COLO829 (cell line): Measurements from ENCODE around the gene SRRM4.

Experiments
- DNase-seq: peaks from one replicate; pipeline ENCODE4 v3.0.0; 2012; ENCODE audit warnings: low spot score

SRRM4 gene

GRCh38 chr12:119204131-119204530, 222.8 kb downstream of the SRRM4 start:
- no peak for DNase-seq

- no peak for DNase-seq
Observed at GRCh38 chr12:119204671-119205285, 223.4 kb downstream of the SRRM4 start.

- no peak for DNase-seq
Observed at GRCh38 chr12:119206348-119207062, 225.2 kb downstream of the SRRM4 start.

- DNase-seq = no peak
Observed at GRCh38 chr12:119207063-119207560, 225.8 kb downstream of the SRRM4 start.

- DNase-seq = no peak
Observed at GRCh38 chr12:119208626-119209061, 227.3 kb downstream of the SRRM4 start.

- DNase-seq = no peak
Observed at GRCh38 chr12:119211884-119212283, 230.5 kb downstream of the SRRM4 start.
